ENCODE results near the gene SF3B1.
"Not testable (repeated sequence)": the region's sequence is repeated elsewhere in the genome, so short reads cannot be mapped to it uniquely, and the experiment has no call there.

SF3B1 gene

DNA sequence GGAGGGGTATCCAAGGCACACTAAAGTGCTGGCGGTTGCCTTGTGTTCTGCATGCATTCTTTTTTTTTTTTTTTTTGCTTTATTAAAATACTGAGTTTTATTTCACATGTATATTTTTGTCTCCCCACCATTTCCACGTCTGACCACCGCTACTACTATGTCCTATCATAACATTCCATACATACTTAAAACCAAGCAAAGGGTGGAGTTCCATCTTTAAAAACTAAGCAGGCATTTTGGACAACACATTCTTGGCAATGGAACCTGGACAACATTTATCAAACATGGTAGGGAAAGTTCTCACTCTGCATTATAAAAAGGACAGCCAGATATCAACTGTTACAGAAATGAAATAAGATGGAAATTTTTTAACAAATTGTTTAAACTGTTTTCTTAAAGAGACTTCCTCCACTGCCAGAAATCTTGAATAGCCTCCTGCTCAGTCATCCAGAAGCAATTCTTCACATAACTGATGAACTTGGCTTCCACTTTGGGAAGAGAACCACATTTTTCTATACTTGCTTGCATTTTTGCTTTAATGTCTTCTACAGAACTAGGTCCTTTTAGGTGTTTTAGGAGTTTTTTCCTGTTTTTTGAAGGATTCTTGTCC is 55.4 kb downstream of the SF3B1 start:
- not testable (repeated sequence) for DNase-seq

DNA sequence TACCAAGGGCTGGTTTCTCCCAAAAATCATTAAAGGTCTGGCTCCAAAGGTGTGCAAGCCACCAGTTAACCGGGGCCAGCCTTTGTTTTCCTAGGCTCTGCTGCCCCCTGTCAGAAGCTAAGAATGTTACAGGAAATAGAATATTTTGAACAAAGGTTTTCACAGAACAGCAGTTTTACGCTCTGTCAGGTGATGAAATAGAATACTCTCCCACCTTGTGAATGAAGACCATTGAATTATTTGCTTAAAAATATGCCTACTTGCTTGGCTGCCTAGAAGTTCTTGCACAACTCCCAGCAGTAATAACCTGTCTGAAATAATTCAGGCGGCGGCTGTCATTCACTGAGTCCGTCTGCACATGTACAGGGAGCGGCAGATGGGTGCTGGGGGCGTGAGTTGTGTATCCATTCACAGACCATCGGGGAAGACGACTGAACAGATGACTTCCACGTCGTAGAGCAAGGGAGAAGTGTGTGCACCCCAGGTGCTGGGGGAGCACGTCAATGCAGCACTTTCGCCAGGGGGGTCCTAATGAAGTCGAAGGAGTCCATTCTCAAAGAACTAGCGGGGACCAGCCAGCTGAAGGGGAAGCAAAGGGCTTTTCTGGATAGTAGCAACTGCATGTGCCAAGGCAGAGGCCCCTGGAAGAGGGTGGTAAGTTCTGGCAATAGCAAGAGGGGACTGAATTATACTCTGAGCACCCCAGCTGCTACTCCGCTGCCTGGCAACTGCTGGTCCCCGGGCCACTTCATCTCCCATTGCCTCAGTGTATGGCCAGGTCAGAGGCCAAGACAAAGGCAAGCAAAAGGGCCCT is 56.1 kb downstream of the SF3B1 start:
- DNase-seq = no peak

DNA sequence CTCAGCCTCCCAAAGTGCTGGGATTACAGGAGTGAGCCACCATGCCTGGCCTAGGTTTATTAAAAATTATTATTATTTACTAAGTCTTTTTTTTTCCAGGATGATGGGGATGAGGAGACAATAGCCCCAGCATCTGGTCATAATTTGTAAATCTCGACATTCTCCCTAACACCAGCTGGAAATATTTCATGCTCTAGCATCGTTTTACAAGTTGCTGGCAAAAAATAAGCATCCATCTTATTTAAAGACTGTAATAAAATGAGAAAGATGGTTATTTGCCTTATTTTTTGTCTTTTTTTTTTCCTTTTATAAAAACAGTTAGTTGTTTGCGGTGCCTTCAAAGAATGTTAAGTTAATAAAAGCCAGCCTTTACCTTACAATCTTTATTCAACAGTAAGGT is 56.7 kb downstream of the SF3B1 start:
- DNase-seq = no peak

DNA sequence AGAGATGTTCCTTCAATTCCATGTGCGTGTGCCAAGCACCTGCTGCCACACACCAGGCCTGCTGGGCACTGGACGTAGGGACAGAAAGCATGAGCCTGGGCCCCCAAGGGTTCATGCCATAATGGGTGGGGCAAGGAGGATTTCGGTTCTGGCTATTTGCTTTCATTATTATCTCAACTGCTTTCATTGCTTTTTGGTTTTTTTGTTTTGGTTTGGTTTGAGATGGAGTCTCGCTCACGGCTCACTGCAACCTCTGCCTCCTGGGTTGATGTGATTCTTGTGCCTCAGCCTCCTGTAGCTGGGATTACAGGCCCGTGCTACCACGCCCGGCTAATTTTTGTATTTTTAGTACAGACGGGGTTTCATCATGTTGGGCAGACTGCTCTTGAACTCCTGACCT is 57.2 kb downstream of the SF3B1 start:
- no peak for DNase-seq

DNA sequence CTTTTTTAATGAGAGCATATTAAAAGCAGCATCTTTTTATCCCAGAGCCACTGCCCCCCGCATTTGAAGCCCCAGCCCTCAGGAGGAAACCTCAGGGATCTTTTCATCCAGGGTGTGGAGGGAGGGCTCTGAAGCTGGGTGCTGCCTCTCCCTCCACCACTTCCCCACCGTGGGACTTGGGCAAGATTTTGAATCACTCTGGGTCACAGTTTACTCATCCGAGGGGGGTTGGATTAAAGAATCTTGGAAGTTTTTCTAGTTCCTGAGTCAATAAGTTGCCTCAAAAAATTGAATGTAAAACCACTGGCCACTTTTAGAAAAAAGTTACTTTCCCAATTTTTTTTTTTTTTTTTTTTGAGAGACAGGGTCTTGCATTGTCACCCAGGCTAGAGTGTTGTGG is 62.2 kb downstream of the SF3B1 start:
- no peak for DNase-seq

DNA sequence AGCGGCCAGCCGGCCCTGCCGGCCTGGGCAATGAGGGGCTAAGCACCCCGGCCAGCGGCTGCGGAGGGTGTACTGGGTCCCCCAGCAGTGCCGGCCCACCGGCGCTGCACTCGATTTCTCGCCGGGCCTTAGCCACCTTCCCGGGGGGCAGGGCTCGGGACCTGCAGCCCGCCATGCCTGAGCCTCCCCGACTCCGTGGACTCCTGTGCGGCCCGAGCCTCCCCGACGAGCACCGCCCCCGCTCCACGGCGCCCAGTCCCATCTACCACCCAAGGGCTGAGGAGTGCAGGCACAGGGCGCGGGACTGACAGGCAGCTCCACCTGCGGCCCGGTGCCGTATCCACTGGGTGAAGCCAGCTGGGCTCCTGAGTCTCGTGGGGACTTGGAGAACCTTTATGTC is 64.2 kb downstream of the SF3B1 start:
- DNase-seq = not testable (repeated sequence)

DNA sequence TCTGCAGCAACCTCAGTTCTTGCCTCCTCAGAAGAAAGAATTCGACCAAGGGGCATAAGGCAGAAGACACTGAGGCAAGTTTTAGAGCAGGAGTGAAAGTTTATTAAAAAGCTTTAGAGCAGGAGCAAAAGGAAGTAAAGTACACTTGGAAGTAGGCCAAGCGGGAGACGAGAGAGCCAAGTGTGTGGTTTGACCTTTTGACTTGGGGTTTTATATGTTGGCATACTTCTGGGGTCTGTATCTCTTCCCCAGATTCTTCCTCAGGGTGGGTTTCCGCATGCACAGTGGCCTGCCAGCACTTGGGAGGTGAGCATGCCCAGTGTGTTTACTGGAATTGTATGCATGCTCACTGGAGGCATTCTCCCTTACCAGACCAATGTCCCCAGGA is 64.9 kb downstream of the SF3B1 start:
- no peak for DNase-seq

DNA sequence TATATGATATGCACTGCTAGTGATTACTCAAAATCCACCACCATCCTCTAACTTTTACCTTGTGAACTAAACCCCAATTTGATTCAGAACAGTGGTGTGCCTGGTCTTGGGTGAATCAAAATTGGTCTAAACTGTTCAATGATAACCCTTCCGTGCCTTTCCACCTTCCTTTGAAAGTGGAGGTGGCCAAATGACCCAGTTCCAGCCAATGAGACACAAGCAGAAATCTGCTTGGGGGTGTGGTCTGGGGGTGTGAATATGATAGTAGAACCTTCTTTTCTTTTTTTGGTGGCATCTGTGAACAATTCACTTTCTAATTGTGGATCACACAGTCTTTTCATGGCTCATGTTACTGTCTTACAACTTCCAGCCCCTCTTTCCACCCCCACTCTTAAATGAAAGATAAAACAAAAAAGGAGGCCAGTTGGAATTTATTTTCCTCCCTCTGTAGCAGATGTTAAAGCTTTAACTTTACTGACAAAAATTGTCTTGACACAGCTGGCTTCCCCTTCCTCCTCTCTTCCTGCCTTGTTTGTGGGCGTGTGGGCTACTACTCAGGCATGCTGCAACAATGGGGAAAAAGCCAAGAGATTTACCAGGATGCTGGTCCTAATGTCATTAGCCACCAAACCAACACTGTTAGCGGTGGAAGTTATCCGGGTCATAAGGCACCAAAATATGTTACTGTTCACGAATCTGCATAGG is 65.4 kb downstream of the SF3B1 start:
- DNase-seq = no peak

DNA sequence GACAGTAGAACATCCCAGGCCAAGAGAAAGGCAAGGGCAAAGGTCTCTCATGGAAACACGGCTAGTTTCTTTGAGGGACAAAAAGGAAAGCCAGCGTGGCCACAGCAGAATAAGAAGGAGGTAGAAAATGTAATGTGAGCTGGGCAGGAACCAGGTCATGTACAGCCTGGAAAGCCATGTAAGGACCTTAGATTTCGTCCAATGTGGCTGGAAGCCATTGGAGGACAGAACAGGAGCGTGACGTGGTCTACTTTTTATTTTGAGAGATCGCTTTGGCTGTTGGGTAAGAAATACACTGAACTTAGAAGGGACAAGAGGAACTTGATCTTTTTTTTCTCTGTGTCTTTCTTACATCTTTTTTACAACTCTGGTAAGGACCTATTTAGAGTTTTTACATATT is 66.4 kb downstream of the SF3B1 start:
- no peak for DNase-seq

DNA sequence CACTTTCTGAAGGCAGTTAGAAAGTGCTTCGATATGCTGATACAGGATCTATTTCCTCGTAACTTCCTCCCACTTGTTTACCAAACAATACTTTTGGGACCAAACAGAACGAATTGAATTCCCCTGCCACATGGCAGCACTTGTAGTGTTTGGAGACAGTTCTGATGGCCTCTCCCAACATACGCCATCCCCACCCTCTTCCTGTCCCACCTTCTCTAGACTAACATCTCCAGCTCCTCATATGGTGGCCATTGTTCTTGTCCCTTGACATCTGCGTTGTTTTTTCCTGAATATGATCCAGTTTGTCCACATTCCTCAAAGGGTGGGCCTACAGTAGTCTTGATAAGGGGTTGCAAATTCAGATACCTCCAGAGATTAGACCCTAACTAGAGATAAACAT is 70.8 kb downstream of the SF3B1 start:
- no peak for DNase-seq

DNA sequence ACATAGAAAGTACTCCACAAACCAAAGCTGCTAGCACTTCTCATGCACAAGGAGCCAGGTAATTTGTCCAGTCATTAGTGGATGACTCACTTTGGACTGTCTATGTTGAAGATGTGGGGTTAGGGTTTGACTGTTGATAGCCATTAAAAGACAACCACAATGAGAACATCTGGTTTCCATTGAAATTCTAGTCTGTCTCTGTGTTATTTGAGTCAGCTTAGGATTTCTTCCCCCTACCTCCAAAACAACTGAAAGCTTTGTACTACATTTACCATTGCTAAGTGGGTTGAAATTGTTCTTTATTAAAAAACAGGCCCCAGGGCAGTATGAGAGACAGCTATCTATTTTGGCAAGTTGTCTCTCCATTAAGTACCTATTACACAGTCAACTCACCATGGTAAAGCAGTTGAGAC is 74.1 kb downstream of the SF3B1 start:
- DNase-seq = no peak

DNA sequence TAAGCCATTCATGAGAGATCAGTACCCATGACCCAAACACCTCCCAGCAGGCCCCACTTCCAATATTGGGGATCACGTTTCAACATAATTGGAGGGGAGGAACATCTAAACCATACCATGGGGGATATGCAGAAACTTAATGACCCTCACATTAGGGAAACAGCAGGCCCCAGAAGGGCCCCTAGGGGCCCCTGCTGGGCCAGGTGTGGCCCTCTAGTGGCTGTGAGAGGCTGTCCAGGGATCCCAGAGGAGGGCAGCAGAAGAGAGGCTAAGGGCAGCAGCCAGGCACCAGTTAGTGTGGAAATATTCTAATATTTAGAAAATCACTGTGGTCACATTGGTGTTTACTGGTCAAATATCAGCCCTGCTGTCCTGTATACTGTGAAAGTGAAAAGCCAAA is 75.0 kb downstream of the SF3B1 start:
- no peak for DNase-seq

DNA sequence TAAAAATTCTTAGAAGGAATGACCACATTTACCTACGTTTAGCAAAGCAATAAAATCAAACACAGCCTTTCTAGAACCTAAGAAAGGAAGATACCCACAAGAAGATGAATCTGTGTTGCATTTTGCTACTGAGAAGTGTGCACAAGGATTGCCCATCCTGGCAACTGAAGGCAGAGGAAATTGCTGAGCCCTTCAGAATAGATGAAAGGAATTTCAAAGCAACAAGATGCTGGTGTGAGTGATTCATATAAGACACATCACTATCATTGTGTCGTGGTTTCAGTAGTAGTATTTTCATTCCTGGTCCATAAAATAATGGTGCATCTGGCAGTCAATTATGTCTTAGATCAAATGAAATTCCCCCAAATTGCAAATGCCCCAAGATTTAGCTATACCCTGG is 75.9 kb downstream of the SF3B1 start:
- DNase-seq = no peak

DNA sequence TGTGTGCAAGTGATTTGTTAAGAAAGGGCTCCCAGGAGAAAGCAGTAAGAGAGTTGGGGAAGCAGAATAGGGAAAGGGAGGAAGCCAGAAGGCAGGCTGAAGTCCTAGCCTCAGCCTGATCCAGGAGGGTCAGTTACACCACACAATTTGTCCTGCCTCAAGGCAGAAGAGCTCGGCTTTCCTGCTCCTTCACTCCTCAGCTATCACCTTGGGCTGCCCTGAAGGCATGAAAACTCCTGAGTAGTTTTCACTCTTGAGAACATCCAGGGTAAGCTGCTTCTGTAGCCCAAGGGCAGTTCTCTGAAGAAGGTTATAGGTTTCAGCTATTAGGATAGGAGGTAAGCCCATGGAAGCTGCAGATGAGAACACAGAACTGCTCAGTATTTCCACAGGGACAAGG is 76.8 kb downstream of the SF3B1 start:
- DNase-seq = no peak

DNA sequence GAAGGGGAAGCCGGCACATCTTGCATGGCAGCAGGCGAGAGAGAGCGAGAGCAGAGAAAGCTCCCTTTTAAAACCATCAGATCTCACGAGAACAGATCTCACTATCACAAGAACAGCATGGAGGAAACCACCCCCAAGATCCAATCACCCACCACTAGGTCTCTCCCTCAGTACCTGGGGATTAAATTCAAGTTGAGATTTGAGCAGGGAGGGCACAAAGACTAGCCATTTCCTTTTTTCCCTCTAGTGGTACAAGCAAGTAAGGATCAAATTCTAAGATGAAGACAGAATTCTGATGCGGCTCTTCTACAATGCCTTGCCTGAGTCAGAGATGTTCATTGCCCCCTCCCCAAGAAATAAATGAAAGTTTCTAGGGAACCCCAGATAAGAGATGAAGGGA is 78.7 kb downstream of the SF3B1 start:
- DNase-seq = no peak

DNA sequence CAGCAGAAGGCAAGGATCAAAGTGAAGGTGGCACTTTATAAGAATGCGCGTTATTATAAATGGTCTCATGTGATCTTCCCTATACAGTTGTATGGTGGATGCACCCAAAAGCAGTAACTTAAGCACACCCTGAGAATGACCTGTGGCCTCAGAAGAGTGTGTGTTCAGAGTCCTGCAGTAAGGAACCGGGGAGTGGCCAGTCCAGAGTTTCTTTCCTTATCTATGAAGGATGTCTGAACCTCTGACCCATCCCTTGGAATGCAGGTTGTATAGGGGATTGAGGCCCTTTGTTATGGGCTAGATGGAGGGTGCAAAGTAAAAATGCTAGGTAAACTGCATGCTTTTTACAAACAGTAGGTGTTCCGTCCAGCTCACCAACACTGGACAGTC is 80.7 kb downstream of the SF3B1 start:
- DNase-seq = no peak

DNA sequence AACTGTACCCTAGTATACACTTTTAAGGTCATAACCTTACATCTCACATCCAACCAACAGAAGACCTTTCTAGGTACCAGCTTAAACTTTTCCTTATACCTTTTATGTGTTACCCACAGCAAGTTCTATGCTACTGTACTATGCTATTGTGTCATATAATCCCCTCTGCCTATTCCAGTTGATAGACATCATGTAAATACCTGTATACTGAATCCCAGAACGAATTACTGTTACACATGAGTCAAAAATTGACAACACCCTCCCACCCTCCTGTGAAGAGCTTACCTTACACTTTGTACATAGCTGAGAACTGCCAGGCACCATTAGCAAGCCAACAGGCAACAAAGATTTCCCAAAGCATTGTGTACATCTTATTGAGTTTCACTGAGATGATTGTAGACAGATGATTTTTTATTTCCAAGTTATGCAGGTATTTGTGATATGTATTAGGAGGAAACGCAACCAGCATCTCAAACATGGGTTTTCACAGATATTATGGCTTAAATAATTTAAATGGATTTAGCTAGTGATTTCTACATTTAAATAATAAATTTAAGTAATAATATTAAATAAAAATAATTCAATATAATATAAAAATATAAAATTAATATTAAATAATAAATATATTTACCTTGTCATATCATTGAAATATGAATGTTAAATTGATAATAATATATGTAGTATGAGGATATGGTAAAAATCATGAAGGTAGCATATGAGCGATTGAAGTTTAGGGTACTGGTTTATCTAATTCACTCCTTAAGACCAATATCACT is 81.2 kb downstream of the SF3B1 start:
- DNase-seq = no peak

DNA sequence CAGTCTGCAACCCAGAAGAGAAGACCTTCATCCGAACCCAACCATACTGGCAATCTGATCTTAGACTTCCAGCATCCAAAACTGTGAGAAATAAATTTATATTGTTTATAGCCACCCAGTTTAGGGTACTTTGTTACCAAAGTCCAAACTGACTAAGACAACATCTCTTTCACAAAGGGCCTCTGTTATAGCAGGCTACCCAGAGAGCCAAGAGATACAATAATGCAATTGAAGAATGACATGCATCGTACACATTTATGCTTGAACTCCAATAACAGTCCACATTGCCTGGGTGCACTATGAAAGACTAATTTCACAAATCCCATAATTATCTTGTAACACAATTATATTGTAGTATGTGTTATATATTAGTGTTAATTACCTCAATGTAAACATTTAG is 85.1 kb downstream of the SF3B1 start:
- no peak for DNase-seq

DNA sequence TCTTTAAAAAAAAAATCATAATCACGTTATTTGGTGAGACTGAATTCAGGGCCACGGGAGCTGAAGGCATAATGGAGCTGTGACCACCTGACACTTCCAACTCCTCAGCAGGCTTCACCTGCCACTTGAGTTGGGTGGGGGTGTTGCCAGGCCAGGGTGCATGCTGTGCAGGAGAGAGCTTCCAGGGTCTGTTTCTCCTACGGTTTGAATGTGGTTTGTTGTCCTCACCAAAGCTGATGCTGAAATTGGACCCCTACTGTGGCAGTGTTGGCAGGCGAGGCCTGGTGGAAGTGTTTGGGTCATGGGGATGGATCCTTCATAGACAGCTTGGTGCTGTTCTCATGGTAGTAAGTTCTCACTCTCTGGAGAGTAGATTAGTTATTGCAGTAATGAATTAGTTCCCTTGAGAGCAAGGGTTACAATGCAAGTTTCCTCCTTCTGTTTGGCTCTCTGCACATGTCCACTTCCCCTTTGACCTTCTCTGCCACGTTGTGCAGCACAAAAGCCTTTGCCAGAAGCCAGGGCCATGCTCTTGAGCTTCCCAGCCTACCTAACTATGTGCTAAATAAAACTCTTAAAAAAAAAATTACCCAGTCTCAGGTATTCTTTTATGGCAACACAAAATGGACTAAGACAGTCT is 86.0 kb downstream of the SF3B1 start:
- no peak for DNase-seq

DNA sequence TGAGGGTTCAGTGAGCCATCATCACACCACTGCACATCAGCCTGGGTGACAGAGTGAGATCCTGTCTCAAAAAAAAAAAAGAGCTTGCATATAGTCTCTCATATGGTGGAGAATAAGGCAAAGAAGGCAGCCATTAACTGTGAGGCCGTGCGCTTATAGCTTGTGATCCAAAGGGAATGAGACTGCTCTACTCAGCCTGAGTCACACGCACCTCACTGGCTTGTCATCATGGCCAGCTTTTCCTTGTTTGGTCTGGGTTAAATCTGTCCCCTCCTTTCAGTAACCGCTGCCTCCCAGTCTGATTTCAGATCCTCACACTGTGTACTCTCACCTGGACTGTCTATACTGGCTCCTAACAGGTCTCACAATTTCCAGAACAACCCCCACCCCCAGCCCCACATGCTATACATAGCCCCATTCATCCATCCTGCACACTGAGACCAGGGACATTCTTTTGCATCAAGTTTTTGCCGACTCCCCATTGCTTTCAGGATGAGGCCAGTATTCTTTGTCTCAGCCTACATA is 88.9 kb downstream of the SF3B1 start:
- DNase-seq = no peak

DNA sequence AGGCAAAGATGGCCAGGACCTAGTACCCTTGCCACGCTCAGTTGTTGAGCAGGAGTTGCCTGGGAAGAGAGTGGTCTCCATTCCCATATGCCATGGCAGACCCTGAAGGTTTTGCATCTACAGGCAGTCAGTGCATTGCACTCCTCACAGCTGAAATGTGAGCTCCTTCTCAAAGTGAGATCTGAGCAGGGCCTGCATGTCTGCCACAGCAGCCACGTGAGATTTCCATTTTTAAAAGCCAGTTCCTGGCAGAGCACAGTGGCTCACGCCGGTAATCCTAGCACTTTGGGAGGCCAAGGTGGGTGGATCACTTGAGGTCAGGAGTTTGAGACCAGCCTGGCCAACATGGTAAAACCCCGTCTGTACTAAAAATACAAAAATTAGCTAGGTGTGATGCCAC is 90.9 kb downstream of the SF3B1 start:
- DNase-seq = not testable (repeated sequence)

DNA sequence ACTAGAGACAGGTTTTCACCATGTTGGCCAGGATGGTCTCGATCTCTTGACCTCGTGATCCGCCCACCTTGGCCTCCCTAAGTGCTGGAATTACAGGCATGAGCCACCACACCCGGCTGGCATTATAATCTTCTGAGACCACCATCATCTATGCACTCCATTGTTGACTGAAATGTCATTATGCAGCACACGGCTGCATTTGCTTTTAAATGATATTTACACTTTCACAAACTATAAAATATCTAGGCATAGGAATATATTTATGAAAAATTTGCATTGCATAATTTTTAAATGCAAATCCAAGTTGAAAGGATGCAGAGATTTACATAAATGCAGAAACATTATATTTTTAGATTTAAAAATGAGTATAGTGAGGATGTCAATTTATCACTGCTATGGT is 94.2 kb downstream of the SF3B1 start:
- DNase-seq = no peak
